RCC 7860 (cell line): ENCODE results near the gene P2RX7.
"Not testable (repeated sequence)": the region's sequence is repeated elsewhere in the genome, so short reads cannot be mapped to it uniquely, and the experiment has no call there.

ENCODE experiments used
- DNase-seq: peaks from one replicate; pipeline ENCODE4 v3.0.0-alpha.2; 2015; ENCODE audit warnings: low spot score
- FAIRE-seq: peaks from 2 replicates; lab custom pipeline; 2012; peaks lifted over from hg19 to GRCh38; lab: Jason Lieb, UNC

The P2RX7 gene

GRCh38 chr12:121167951-121168350 lies 35.3 kb downstream of the P2RX7 start:
- DNase-seq (no peak), FAIRE-seq (no peak)

DNA sequence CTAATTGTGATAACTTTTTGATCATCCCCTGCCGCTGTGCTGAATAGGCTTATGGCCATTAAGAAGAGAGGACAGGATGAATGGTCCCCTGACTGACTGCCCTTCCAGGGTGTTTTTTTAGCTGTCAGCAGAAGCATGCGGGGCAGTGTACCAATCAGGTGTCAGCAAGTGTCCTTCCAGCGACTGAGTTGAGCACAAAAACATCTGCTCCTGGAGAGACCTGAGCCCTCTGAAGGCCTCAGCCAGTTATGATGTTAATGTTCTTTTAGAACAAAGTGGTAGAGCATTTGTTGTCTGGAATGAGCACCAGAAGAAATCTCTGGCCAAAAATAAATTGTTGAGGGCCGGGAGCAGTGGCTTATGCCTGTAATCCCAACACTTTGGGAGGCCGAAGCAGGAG lies 37.5 kb downstream of the P2RX7 start:
- DNase-seq (no peak), FAIRE-seq (no peak)

DNA sequence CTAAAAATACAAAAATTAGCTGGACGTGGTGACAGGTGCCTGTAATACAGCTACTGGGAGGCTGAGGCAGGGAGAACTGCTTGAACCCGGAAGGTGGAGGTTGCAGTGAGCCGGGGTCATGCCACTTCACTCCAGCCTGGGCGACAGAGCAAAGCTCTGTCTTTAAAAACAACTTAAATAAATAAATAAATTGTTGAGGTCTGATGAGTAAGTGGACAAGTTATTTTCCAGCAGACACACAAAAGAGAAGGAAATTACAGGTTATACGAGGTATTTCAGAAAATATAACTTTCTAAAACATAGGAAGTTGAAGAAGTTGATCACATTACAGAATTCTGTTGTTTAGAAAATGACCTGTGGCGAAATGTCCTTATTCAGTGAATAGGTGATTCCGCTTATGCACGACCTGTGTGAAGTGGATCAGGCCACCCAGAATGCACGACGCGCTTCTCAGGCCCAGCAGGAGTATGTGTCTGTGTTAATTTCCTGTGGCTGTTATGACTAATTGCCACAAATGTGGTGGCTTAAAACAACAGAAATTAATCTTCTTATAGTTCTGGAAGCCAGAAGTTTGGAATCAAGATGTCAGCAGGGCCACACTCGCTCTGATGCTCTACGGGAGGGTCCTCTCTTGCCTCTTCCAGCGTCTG lies 38.1 kb downstream of the P2RX7 start:
- FAIRE-seq (no peak), DNase-seq (peak; percentile 23)

- FAIRE-seq (no peak), DNase-seq (no peak)
Observed at GRCh38 chr12:121172145-121172544, 39.5 kb downstream of the P2RX7 start.

- FAIRE-seq (no peak), DNase-seq (no peak)
Observed at GRCh38 chr12:121175383-121176119, 42.9 kb downstream of the P2RX7 start.

- no peak for FAIRE-seq
Observed at GRCh38 chr12:121176826-121177529, 44.3 kb downstream of the P2RX7 start.

DNA sequence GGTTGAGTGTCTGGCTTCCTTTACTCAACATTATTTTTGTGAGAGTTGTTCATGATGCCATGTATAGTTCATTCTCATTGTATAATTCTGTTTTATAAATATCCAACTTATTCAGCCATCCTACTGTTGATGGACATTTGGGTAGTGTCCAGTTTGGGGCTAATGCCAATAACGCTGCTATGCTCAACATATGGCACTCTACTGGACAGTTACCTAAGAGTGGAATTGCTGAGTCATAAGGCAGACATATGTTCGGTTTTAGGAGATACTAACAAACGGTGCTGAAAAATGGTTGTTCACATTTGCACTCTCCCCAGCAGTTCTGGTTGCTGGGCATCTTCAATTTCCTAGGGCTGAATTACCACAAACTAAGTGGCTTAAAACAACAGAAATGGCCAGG lies 48.5 kb downstream of the P2RX7 start:
- FAIRE-seq (no peak), DNase-seq (no peak)

More at GRCh38 chr12:121176826-121177529, 44.3 kb downstream of the P2RX7 start:
- no peak for DNase-seq

- no peak for DNase-seq
- FAIRE-seq, result no peak
Observed at GRCh38 chr12:121182222-121182893, 49.7 kb downstream of the P2RX7 start.

- no peak for FAIRE-seq
- no peak for DNase-seq
Observed at GRCh38 chr12:121184425-121184824, 51.7 kb downstream of the P2RX7 start.

DNA sequence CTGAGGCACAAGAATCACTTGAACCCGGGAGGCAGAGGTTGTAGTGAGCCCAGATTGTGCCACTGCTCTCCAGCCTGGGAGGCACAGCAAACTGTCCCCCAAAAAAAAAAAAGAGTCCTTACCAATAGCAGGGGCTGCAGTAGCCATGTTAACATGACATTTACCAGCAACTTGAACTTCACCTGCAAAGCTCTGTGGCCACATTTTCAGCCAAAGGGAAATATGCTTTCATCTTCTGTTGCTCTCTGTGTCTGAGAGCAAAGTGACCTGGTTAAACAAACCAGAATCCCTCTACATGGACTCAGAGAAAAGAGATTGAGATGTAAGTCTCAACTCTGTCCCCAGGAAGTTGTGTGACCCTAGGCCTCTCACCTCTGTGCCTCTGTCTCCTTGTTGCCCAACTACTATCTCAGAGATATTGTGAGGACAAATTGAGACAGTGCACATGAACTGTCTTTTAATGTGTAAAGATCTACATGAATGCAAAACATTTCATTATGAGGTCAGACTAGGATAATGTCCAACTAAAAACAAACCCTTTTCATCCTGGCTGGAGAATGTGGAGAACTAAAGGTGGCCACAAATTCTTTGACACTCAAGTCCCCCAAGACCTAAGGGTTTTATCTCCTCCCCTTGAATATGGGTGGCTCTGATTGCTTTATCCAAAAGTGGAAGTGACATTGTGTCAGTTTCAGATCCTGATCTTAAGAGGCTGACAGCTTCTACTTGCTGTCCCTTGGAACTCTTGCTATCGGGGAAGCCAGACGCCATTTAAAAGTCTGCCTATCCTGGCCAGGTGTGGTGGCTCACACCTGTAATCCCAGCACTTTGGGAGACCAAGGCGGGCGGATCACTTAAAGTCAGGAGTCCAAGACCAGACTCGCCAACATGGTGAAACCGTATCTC lies 52.6 kb downstream of the P2RX7 start:
- DNase-seq (no peak), FAIRE-seq (no peak)

DNA sequence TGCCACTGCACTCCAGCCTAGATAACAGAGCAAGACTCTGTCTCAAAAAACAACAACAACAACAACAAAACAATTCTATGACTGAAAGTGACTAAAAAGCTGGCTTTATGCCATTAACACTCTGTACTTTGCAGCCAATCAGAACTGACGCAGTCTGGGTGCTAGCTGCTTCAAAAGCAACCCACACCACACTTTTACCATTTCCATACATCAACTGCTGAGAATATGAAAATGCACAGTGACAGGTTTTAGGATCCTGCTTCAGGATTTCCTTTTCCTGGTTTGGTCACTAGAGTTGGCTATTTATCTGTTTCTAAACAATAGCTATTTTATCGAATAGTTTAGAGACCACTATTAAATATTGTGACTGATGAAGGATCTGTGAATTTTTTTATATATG lies 54.1 kb downstream of the P2RX7 start:
- DNase-seq (no peak), FAIRE-seq (no peak)

GRCh38 chr12:121187501-121187900 lies 54.8 kb downstream of the P2RX7 start:
- FAIRE-seq, result no peak
- DNase-seq, result no peak

DNA sequence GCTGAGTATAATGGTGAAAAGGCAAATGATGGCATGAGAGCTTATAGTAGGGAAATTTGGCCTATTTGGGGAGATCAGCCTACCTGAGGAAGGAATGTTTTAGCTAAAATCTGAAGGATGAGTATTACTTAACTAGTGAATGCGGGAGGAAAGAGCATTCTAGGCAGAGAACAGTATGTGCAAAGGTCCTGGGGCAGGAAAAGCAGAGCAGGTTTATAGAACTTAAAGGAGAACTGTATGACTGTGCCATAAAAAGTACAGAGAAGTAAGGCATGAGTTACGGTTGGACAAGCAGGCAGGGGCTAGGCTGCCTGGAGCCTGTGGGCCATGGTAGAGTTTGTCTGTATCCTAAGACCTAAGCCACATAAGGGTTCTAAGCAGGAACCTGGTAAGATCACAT lies 55.6 kb downstream of the P2RX7 start:
- no peak for FAIRE-seq
- DNase-seq, result no peak

DNA sequence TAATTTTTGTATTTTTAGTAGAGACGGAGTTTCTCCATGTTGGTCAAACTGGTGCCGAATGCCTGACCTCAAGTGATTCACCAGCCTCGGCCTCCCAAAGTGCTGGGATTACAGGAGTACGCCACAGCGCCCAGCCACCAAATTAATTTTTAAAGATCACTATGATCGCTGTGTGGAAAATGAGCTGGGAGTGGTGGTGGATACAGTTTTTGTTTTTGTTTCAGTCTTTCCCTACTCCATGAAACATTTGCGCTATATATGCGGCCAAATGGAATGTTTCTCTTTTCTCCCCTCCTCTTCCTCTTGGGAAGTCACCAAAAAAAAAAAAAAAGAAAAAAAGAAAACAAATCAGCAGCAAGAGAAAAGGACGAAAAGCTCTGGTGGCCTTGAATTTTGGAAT lies 56.5 kb downstream of the P2RX7 start:
- FAIRE-seq (peak; percentile 62), DNase-seq (peak; percentile 61)

DNA sequence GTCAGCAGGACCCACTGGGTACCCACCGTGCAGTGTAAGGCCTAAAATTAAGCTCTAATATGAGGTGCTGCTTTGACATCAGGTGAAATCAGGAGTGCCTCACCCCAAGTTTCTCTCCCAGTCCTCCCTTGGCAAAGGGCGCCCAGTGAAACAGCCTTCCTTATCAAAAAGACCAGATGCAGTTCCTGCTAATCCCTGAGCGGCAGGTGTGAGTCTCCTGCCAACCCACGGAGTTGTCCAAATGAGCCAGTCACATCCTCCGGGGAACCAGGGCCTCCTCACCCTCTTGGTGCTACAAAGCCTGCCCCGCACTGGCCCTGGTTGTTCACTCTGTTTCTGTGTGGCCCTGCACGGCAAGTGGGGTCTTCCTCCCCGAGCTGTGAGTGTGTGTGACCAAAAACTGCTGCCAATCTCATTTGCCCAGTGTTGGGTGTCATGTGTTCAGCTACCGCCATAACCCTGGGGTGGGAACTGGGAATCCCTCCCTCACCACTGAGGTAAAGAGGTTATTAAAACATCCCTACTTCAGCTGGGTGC lies 57.0 kb downstream of the P2RX7 start:
- FAIRE-seq (no peak), DNase-seq (no peak)

DNA sequence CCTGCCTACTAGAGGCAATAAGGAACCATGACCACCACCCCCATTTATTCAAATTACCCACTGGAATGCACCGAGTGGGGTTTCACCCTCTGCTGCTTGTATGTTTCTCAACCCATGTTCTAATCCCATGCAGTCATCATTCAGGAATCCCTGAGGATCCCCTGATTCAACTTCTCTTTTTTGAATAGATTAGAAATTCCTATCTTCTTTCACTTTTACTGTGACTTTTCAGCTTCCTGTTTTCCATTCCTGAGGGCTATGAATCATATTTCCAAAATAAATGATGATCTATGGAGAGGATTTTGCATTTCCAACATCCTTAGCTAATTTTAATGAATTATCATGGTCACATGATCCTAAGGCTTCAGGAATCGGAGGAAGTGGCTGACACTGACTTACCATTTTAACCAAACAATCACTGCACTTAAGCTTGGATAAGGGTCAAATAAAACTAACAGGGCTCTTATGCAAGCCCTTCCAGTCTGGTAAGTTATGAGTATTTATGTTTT lies 57.9 kb downstream of the P2RX7 start:
- peak; percentile 85 for DNase-seq
- FAIRE-seq, result peak; percentile 64

GRCh38 chr12:121191151-121191550 lies 58.5 kb downstream of the P2RX7 start:
- DNase-seq, result no peak
- FAIRE-seq, result no peak

DNA sequence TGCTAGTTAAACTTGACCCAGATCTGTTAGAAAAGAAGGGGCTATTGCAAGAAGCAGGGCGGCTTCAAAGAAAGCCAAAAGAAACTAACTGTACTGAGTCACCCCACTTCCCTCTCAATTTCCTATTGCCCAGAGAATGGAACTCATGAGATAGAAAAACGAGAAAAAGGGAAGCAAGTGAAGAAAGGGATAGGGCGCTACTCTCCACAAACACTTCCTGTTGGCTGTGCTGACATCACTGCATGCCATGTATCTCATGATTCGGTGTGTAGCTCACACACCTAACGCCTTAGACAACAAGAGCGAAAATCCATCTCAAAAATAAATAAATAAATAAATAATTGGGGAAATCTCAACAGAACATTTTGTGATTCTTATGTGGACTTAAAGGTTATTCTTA lies 64.2 kb downstream of the P2RX7 start:
- no peak for DNase-seq

DNA sequence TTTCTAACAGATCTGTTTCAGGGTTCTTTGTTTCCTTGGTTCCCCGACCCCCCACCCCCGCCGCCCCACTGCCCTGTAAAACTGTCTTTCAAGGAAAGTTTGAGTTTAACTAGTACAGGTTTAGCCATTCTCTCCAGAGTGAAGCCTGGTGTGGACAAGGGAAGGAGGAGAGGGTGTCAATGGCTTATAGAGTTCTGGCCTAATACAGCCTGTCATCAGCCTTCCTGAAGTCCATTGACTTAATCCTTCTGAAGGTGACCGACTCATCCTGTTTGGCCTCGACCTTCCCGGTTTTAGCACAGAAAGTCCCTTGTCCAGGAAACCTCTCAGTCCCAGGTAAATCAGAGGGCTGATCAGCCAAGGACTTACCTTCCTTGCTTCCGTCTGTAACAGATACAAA lies 66.3 kb downstream of the P2RX7 start:
- DNase-seq, result no peak
- no peak for FAIRE-seq

More for the DNA sequence above, 64.2 kb downstream of the P2RX7 start:
- no peak for FAIRE-seq

DNA sequence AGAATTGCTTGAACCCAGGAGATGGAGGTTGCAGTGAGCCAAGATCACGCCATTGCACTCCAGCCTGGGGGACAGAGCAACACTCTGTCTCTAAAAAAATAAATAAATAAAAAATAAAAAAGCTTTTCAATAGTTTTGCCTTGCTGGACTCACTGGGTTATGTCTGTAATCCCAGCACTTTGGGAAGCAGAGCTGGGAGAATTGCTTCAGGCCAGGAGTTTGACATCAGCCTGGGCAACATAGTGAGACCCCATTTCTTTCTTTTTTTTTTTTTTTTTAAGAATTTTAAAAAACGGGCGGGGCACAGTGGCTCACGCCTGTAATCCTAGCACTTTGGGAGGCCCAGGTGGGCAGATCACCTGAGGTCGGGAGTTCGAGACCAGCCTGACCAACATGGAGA lies 68.5 kb downstream of the P2RX7 start:
- not testable (repeated sequence) for DNase-seq, FAIRE-seq
